Measurements from ENCODE around the gene HCRTR1.

DNA sequence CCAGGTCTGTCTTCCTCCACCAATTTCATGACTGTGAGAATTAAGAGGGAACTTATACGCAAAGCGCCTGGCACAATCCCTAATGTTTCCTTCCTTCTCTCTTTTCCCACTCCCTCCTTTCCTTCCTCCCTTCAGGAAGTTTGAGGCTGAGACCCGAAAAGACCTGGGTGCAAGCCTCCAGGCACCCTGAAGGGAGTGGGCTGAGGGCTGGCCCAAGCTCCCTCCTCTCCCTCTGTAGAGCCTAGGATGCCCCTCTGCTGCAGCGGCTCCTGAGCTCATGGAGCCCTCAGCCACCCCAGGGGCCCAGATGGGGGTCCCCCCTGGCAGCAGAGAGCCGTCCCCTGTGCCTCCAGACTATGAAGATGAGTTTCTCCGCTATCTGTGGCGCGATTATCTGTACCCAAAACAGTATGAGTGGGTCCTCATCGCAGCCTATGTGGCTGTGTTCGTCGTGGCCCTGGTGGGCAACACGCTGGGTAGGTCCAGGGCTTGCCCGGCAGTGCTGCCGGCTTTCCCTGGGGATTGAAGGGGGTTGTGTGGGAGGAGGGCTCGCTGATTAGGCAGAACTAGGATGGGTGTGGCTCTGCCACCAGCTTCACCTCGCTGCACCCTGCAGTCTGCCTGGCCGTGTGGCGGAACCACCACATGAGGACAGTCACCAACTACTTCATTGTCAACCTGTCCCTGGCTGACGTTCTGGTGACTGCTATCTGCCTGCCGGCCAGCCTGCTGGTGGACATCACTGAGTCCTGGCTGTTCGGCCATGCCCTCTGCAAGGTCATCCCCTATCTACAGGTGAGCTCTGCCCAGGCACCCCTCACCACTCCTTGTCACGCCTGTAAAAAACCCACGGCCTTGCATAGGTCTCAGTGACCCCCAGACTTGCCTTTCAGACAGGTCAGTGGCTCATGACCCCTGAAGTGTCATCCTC lies 1.7 kb downstream of the HCRTR1 start:
- TF ChIP-seq, protein P1, sequence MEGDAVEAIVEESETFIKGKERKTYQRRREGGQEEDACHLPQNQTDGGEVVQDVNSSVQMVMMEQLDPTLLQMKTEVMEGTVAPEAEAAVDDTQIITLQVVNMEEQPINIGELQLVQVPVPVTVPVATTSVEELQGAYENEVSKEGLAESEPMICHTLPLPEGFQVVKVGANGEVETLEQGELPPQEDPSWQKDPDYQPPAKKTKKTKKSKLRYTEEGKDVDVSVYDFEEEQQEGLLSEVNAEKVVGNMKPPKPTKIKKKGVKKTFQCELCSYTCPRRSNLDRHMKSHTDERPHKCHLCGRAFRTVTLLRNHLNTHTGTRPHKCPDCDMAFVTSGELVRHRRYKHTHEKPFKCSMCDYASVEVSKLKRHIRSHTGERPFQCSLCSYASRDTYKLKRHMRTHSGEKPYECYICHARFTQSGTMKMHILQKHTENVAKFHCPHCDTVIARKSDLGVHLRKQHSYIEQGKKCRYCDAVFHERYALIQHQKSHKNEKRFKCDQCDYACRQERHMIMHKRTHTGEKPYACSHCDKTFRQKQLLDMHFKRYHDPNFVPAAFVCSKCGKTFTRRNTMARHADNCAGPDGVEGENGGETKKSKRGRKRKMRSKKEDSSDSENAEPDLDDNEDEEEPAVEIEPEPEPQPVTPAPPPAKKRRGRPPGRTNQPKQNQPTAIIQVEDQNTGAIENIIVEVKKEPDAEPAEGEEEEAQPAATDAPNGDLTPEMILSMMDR (conservative IDR thresholded peaks at IDR 0.05 in 1 of 2, IDR thresholded peaks at IDR 0.05 in 1 of 2; ENCODE audit: low read depth in 1 of 2, low read length in 2 of 2): no peak
- TF ChIP-seq EZH2 (IDR thresholded peaks at IDR 0.05; ENCODE audit: low read length, missing control alignments): no peak

Data from fibroblast of lung (primary cell).